ENCODE results near the gene AMBP.

AMBP gene

GRCh38 chr9:114029311-114030170, 48.6 kb downstream of the AMBP start:
- peaks cover 0 to 39% of the 10 kb centered on the region in 2 experiments; a peak in 1 of 3 replicates for H3K36me3 ChIP-seq (ENCODE audit: control insufficient read depth in 2 of 2, insufficient read depth in 1 of 2, low read length in 2 of 2)
- no peak for TF ChIP-seq ZFP3 (tag by site-specific recombination; IDR thresholded peaks at IDR 0.05; ENCODE audit: low read depth)
- TF ChIP-seq GLIS2 (tag by site-specific recombination; IDR thresholded peaks at IDR 0.05) = no peak
- TF ChIP-seq SP3 (tag by site-specific recombination; IDR thresholded peaks at IDR 0.05) = no peak
- no peak for TF ChIP-seq ZNF19 (tag by site-specific recombination; IDR thresholded peaks at IDR 0.05; ENCODE audit: low read depth)
- no peak for TF ChIP-seq EGR2 (tag by site-specific recombination; IDR thresholded peaks at IDR 0.05; ENCODE audit: low read depth)
- TF ChIP-seq GFI1B (tag by site-specific recombination; IDR thresholded peaks at IDR 0.05) = no peak
- TF ChIP-seq ZNF501 (tag by site-specific recombination; IDR thresholded peaks at IDR 0.05) = no peak
- no peak for TF ChIP-seq ZNF626 (tag by site-specific recombination; IDR thresholded peaks at IDR 0.05)
- H3K9me3 ChIP-seq (ENCODE audit: control insufficient read depth, insufficient read depth, low read depth, low read length) = no peaks in the 10 kb centered on the region
- no peak overlapping the region for H3K4me3 ChIP-seq (ENCODE audit: low read depth, low read length)
- POLR2A ChIA-PET = no interaction called here
- CTCF ChIA-PET = interaction anchor here (1.5 kb wide), 1 partner anchor 53 kb away, joined by 3 read pairs; no protein-coding TSS in a partner anchor
- no peak overlapping the region for H3K27ac ChIP-seq (ENCODE audit: extremely low read depth, low read depth, low read length)
- no peaks in the 10 kb centered on the region for H3K4me1 ChIP-seq (ENCODE audit: control insufficient read depth, insufficient read depth, low read length)

GRCh38 chr9:114028646-114029045, 49.5 kb downstream of the AMBP start:
- H3K9me3 ChIP-seq (ENCODE audit: control insufficient read depth, insufficient read depth, low read depth, low read length) = no peaks in the 10 kb centered on the region
- H3K36me3 ChIP-seq (ENCODE audit: control insufficient read depth in 2 of 2, insufficient read depth in 1 of 2, low read length in 2 of 2) = peaks cover 0 to 30% of the 10 kb centered on the region in 2 experiments; a peak in 2 of 3 replicates
- no peak overlapping the region for H3K27ac ChIP-seq (ENCODE audit: extremely low read depth, low read depth, low read length)
- no peaks in the 10 kb centered on the region for H3K4me1 ChIP-seq (ENCODE audit: control insufficient read depth, insufficient read depth, low read length)
- ChIA-PET POLR2A (no interaction called here), CTCF (interaction anchor here (0.9 to 1.5 kb wide), 2 partner anchors 9 to 54 kb away, joined by 3 read pairs; no protein-coding TSS in a partner anchor)
- no peak for TF ChIP-seq ZNF654 (tag by site-specific recombination; IDR thresholded peaks at IDR 0.05; ENCODE audit: low read depth)
- no peak overlapping the region for H3K4me3 ChIP-seq (ENCODE audit: low read depth, low read length)

- H3K9me3 ChIP-seq (ENCODE audit: control insufficient read depth, insufficient read depth, low read depth, low read length) = no peaks in the 10 kb centered on the region
- no peak overlapping the region for H3K4me3 ChIP-seq (ENCODE audit: low read depth, low read length)
- no peak overlapping the region for H3K27ac ChIP-seq (ENCODE audit: extremely low read depth, low read depth, low read length)
- H3K4me1 ChIP-seq (ENCODE audit: control insufficient read depth, insufficient read depth, low read length) = no peaks in the 10 kb centered on the region
- peaks cover 6 to 28% of the 10 kb centered on the region in 2 experiments; a peak in 2 of 3 replicates for H3K36me3 ChIP-seq (ENCODE audit: control insufficient read depth in 2 of 2, insufficient read depth in 1 of 2, low read length in 2 of 2)
- TF ChIP-seq ZNF16 (tag by site-specific recombination; IDR thresholded peaks at IDR 0.05; ENCODE audit: low read depth) = no peak
- TF ChIP-seq ZFHX2 (tag by site-specific recombination; conservative IDR thresholded peaks at IDR 0.05) = no peak
- TF ChIP-seq ZNF704 (tag by site-specific recombination; IDR thresholded peaks at IDR 0.05) = no peak
- no peak for TF ChIP-seq ZNF837 (tag by site-specific recombination; IDR thresholded peaks at IDR 0.05)
- TF ChIP-seq, protein P1, sequence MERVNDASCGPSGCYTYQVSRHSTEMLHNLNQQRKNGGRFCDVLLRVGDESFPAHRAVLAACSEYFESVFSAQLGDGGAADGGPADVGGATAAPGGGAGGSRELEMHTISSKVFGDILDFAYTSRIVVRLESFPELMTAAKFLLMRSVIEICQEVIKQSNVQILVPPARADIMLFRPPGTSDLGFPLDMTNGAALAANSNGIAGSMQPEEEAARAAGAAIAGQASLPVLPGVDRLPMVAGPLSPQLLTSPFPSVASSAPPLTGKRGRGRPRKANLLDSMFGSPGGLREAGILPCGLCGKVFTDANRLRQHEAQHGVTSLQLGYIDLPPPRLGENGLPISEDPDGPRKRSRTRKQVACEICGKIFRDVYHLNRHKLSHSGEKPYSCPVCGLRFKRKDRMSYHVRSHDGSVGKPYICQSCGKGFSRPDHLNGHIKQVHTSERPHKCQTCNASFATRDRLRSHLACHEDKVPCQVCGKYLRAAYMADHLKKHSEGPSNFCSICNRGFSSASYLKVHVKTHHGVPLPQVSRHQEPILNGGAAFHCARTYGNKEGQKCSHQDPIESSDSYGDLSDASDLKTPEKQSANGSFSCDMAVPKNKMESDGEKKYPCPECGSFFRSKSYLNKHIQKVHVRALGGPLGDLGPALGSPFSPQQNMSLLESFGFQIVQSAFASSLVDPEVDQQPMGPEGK (tag by site-specific recombination; IDR thresholded peaks at IDR 0.05) = no peak
- no peak for TF ChIP-seq ZBTB20 (tag by site-specific recombination; IDR thresholded peaks at IDR 0.05)
- no peak for TF ChIP-seq ZNF223 (tag by site-specific recombination; IDR thresholded peaks at IDR 0.05)
- TF ChIP-seq ZEB2 (tag by site-specific recombination; IDR thresholded peaks at IDR 0.05) = no peak
- 0 out of 2 replicates have a peak, but pooled peaks have one; percentile 17 for TF ChIP-seq SCRT2 (tag by site-specific recombination; IDR thresholded peaks at IDR 0.05)
- POLR2A ChIA-PET = no interaction called here
- CTCF ChIA-PET = interaction anchor here (0.9 to 1.5 kb wide), 2 partner anchors 9 to 55 kb away, joined by 3 read pairs; no protein-coding TSS in a partner anchor
These were observed 50.1 kb downstream of the AMBP start for GRCh38 chr9:114027863-114028465.
